AG04449 (cell line): ENCODE data around the gene PEX14.

Experiments used
- CTCF ChIA-PET: fragments of 350-600 bp; formaldehyde crosslinking; extraction: SDS; loops from one replicate; lab custom pipeline; 2021; ENCODE audit warnings: antibody characterized with exemption; lab: Yijun Ruan, JAX
- POLR2A ChIA-PET: fragments of 400-600, 350-600 bp; formaldehyde crosslinking; extraction: SDS; loops from one replicate; lab custom pipeline; 2020; ENCODE audit warnings: antibody characterized with exemption, inconsistent platforms; lab: Yijun Ruan, JAX
- DNase-seq: peaks from one replicate; pipeline ENCODE4 v3.0.0-alpha.2; 2010; ENCODE audit warnings: low read depth, low spot score
- H3K4me3 ChIP-seq: 2 replicates; pipeline ENCODE4 v1.5.1; 2011; ENCODE audit warnings: low read depth, mild to moderate bottlenecking, control low read depth, low read length
- CTCF ChIP-seq: IDR thresholded peaks from one replicate; pipeline ENCODE4 v1.5.1; 2011; ENCODE audit warnings: mild to moderate bottlenecking, moderate library complexity, low read length, control low read depth, inconsistent platforms; ENCODE audit not compliant: insufficient read depth; ENCODE audit errors: missing control alignments

PEX14 gene

DNA sequence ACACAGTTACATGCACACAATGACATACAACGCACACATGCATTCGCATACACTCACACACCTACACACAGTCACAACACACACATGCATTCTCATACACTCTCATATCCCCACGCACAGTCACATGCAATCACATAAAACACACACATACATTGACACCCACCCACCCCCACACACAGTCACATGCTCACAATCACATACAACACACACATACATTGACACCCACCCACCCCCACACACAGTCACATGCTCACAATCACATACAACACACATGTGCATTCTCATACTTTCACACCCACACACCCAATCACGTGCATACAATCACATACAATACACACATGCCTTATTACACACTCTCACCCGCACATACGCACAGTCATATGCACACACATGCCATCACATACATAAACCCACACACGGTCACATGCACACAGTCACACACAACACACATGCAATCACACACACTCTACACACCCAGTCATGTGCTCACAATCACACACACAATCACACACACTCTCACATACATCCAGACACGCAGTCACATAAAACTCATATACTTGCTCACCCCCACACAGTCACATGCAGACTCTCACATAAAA, 187.4 kb downstream of the PEX14 start:
- POLR2A ChIA-PET: no interaction called here

GRCh38 chr1:10662824-10663677, 188.3 kb downstream of the PEX14 start:
- H3K4me3 ChIP-seq: no peak overlapping the region
- no peak for DNase-seq
- CTCF ChIA-PET: no interaction called here
- POLR2A ChIA-PET: no interaction called here
- TF ChIP-seq CTCF: no peak

More for the DNA sequence above, 187.4 kb downstream of the PEX14 start:
- CTCF ChIA-PET: no interaction called here
- no peak overlapping the region for H3K4me3 ChIP-seq
- no peak for TF ChIP-seq CTCF
- no peak for DNase-seq

- no peak for DNase-seq
- no peak overlapping the region for H3K4me3 ChIP-seq
- TF ChIP-seq CTCF: no peak
- ChIA-PET CTCF (no interaction called here), POLR2A (no interaction called here)
Measured at GRCh38 chr1:10663678-10664035, 188.9 kb downstream of the PEX14 start.

DNA sequence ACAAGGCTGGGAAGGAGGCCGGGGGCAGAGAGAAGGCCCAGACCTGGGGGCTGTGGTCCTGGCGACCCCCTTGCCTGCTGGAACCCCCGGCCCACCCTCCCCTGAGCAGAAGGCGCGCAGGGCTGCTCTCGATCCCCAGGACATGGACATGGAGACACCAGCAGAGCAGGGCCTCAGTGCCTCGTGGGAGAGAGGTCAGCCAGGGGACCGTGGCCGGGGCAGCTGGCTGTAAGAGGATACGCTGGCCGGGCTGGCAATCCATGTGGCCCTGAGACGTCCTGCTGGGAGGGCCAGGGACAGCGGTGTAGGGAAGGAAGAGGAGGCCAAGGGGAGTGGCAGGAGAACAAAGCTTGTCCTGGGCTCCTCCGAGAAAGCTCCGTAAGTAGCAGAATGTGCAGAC, 189.5 kb downstream of the PEX14 start:
- DNase-seq: no peak
- H3K4me3 ChIP-seq: no peak overlapping the region
- ChIA-PET CTCF (no interaction called here), POLR2A (no interaction called here)
- TF ChIP-seq CTCF: no peak

DNA sequence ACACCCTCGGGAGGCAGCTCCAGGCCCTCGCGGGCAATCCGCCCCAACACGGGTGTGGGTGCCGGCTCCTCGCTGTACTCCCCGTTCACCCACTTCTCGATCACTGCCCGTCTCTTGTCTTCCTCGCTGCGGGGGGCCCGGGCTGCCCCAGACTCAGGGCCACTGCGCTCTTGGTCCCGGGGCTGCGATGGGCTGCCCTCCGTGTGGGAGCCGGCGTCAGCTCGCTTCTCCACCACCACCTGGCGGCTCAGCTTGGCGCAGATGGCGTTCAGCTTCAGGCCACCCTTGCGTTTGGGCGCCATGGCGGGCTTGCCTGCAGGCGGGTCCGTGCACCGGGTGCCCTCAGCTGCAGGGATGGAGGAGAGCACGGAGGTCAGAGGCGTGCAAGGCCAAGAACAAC, 190.5 kb downstream of the PEX14 start:
- H3K4me3 ChIP-seq: no peak overlapping the region

More for the DNA sequence above, 190.5 kb downstream of the PEX14 start:
- DNase-seq: no peak
- POLR2A ChIA-PET: no interaction called here
- CTCF ChIA-PET: no interaction called here
- no peak for TF ChIP-seq CTCF
